AG09319 (cell line): ENCODE data around the gene MYO15A.

Source experiments
- DNase-seq: peaks from one replicate; pipeline ENCODE4 v3.0.0-alpha.2; 2010; ENCODE audit warnings: low read depth; ENCODE audit errors: extremely low read depth
- CTCF ChIP-seq: IDR thresholded peaks from 2 replicates; pipeline ENCODE4 v1.5.1; 2011; ENCODE audit warnings: low read depth, mild to moderate bottlenecking, inconsistent platforms, low read length, moderate library complexity

The MYO15A gene

GRCh38 chr17:18184143-18185031 is 75.8 kb downstream of the MYO15A start:
- no peak for DNase-seq

DNA sequence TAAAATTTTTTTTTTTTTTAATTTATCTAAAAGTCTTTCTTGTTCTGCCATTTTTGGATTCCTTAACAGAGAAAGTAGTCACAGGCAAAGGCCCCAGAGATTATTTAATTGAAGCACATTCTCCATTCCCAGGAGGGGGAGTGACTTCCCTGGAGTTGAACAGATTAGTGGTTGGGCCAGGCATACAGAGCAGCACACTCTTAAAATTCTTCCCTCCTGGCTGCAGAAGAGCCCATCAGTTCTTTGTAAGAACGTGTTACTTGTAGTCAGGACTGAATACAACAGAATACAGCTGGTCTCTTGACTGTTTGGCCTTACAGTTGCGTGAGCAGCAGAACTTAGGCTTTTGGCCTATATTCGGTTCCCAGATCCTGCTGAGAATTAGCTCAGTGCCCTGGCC is 76.8 kb downstream of the MYO15A start:
- TF ChIP-seq CTCF: no peak
- DNase-seq: no peak

More at GRCh38 chr17:18184143-18185031, 75.8 kb downstream of the MYO15A start:
- no peak; the same call in 1 of the 2 replicates for TF ChIP-seq CTCF

GRCh38 chr17:18185832-18186626 is 77.5 kb downstream of the MYO15A start:
- TF ChIP-seq CTCF: no peak
- no peak for DNase-seq

- TF ChIP-seq CTCF: no peak
- DNase-seq: peak; percentile 35
Measured at GRCh38 chr17:18186627-18186982, 78.0 kb downstream of the MYO15A start.

DNA sequence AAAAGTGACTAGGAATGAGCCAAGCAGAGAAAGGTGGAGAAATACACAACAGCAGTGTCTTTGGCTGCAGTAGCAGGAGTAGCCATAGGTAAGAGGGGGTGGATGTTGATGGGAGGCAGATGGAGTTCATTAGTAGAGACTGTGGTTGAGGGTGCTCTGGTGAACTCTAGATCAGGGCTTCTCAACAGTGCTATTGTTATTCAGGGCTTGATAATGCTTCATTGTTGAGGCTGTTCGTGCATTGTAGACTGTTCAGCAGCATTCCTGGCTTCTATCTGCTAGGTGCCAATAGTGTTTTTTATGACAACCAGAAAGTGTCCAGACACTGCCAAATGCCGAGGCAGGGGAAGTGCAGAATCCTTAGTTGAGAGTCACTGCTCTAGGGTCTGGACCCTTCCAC is 78.7 kb downstream of the MYO15A start:
- DNase-seq: no peak
- TF ChIP-seq CTCF: no peak

DNA sequence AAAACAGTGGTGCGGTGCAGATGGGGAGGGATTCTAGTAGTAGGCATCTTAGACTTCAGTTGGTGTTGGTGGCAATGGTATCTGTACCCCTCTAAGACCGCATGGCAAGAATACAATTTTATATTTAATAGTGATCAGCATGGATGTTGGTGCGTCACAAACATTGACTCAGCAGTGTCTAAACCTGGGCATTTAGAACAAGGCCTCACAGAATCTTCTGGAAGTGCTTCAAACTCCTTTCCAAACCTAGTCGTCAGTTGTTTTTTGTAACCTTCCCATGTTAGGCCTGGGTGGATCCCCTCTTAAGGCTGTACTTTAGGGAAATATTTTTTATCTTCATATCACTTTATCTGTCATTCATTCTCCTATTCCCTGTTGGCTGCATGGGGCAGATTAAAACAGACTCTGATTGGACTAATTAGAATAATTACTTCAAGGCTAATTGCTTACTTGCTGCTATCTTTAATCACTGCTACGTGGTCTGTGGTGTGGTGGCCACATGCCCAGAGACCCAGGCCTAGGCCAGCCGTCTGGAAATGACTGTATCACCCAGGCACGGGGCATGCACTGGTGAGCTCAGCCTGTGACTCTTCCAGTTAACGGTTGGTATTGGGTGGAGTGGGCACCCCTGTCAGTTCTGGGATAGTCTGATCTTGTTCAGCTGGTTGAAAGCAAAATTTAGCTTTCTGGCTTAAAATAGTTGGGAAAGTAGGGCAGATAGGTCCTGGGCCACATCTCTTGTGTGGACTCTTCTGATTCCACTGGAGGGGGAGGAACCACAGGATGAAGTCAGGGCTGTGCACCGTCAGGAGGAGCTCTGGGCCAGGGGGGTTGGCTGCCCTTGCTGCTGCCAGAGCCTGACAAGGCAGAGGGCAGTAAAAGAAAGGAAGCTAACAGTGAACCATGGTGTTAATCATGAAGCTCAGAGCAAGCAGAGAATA is 79.5 kb downstream of the MYO15A start:
- DNase-seq: no peak
- TF ChIP-seq CTCF: no peak
